IPS-NIHi7 (cell line): ENCODE results near the gene PLCG2.
"Not testable (repeated sequence)": the region's sequence is repeated elsewhere in the genome, so short reads cannot be mapped to it uniquely, and the experiment has no call there.

Source experiments
- DNase-seq: peaks from one replicate; pipeline ENCODE4 v3.0.0; 2012; ENCODE audit warnings: mixed read lengths; ENCODE audit errors: extremely low spot score

The PLCG2 gene

GRCh38 chr16:81938326-81939163, 159.5 kb downstream of the PLCG2 start:
- DNase-seq, result no peak

DNA sequence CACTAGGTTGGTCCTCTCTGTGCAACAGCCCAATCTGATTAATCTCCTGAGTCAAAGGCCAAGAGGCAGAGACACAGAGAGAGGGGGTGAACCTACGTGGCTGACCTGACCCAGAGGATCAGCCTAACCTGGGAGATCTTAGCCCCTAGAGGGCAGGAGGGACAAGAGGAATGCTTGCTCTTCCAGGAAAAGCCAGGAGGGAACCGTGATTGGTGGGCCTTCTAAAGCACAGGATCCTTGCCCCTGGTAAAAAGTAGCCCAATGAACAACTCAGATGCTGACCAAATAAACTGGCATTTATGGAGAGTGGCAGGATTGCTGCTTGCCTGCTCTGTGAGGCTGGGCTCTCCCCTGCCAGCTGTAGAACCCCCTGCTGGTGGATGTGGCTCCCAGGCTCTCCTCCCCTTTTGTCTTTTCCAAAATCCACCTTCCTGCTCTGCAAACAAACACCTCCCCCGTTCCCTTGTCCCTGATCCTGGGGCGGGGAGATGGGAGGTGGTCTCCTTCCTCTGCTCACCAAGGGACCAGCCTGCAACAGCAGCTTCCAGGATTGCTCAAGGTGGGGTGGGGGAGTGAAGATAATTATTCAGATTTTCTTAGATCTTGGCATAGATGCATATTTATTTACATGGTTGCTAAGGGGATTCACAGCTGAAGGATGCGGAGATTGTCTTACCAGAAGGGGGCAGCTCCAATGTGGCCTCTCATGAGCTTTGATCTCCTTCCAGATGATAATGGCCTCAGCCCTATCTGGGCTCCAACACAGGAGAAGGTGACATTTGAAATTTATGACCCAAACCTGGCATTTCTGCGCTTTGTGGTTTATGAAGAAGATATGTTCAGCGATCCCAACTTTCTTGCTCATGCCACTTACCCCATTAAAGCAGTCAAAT, 160.3 kb downstream of the PLCG2 start:
- peak; percentile 68 for DNase-seq

DNA sequence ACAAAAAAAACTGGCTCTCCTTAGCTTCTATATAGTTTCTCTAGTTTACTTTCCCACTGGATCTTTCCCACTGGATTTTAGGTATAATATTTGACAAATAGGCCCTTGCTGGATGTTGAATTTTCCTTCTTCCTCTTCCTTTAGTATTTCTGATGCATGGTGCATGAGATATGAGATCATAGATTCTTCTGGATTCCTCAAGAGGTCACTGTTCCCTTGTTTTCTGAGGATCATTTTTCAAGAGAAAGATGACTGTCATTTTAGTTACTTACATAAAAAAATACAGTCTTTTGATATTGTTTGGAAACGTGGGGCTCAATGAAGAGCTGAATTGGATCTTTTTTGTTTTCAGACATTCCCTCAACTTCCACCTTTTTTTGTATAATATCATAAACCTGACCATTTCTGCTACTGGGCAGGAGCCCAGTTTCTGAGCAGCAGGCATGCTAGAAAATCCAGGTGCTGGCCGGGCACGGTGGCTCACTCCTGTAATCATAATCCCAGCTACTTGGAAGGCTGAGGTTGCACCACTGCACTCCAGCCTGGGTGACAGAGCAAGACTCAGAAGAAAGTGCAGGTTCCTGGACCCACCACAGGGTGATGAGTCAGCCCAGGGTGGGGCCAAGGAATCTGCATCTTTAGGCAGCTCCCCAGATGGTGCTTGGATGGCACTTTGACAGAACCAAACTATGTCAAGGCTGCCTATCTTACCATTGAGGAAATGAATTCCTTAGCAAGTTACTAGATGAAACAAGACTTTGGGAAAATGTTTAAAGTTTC, 161.9 kb downstream of the PLCG2 start:
- peak; percentile 33 for DNase-seq

DNA sequence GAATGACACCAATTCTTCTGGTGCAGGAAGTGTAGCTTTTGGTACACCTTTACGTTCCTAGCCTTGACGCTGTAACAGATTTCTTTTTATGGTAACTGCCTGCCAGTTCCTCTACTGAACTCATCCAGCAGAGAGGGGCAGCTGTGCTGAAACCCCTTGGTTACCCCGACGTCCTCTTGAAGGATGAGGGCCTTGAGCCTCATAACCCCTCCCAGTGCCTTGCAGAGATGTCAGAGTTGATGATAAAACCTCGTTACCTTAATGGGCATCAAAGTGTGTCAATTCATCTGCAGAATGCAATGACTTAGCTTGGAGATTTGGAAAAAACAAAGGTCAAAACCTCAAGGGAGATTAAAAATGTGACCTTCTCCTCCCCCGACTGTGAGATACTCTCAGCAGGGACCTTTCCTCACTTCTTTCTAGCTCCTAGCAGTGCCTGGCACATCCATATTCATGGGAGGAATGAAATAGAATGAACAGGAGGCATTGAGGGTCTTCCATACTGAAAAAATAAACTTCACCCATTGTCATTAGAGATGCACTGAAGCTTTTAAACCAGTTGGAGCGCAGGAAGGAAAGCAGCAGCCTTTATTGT, 163.0 kb downstream of the PLCG2 start:
- no peak for DNase-seq

DNA sequence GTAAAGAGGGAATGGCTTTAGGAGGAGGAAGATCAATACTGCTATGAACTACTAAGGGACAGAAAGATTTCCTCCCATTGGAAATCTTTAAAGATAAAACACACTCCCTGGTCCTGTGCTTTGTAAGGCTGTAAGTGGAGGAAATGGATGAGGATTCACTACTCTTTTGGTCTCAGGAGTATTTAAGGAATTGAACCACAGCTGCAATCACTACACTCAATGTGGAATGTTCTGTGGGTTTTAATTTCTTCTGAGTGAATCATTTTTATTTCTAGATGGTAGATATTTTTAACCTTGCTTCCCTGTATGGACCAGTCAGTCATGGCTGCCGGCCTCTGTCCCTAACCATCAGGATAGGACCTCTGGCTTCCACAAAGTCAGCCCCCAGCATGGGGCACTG, 166.6 kb downstream of the PLCG2 start:
- no peak for DNase-seq

GRCh38 chr16:81946206-81946605, 167.1 kb downstream of the PLCG2 start:
- DNase-seq, result no peak

- no peak for DNase-seq
These were observed 172.5 kb downstream of the PLCG2 start for GRCh38 chr16:81951564-81951963.

GRCh38 chr16:81956213-81956948, 177.3 kb downstream of the PLCG2 start:
- DNase-seq, result no peak

DNA sequence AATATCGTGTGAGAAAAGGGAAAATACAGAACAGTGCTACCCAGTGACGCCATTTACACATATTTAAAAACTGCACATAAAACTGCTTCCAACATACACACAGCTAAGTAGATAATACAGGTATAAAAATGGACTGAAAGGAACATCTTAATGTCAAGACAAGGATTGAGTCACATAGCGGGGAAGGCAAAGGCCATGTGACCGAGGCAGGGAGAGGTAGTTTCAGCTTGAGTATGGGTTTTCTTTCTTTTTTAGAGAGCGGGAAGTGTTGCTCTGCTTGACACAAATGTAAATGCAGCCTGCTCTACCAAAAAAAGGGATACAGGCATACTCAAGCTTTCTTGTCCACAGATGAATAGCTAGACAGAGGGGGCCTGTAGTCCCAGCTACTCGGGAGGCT, 185.7 kb downstream of the PLCG2 start:
- DNase-seq, result no peak

DNA sequence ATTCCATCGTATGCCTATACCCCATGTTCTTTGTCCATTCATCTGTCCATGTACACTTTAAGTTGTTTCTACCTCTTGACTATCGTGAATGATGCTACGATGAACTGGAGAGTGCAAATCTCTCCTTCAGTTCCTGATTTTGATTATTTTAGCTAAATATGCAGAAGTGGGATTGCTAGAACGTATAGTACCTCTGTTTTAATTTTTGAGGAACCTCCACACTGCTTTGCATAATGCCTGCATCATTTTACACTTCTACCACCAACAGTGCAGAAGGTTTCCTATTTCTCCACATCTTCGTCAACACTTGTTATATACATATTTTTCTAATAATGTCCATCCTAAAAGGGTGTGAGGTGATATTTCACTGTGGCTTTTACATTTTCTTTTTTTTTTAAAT, 188.3 kb downstream of the PLCG2 start:
- DNase-seq, result no peak

DNA sequence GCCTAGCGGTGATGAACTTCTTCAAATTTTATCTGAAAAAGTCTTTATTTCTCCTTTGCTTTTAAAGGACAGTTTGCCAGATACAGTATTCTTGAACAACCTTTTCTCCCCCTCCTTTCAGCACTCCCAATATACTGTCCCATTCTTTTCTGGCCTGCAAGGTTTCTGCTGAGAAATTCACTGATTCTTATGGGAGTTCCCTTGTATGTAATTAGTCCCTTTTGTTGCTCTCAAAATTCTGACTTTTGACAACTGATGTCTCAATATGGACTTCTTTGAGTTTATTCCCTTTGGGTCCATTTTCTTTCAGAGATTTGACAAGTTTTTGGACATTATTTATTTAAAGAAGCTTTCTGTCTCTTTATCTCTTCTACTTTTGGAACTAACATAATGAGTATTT, 192.8 kb downstream of the PLCG2 start:
- DNase-seq, result no peak

DNA sequence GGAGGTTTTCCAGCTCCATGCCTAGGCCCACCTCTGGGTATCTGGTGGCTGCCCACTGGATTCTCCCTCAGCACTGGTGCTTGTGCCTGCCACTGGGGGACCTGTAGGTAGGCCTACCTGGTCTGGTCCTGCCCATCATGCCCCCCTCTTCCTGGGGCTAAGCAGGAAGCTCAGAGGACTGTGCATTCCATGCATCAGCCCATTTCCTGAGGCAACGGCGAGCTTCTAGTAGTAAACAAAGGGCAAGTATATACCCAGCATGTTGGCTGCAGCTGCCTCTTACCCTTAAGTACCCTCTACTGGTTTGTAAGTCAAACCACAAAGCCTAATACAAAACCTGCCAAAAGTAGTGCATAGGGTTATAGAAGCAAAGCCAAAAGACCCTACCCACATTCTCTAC, 194.6 kb downstream of the PLCG2 start:
- no peak for DNase-seq

GRCh38 chr16:81975637-81976036, 196.5 kb downstream of the PLCG2 start:
- DNase-seq, result no peak

DNA sequence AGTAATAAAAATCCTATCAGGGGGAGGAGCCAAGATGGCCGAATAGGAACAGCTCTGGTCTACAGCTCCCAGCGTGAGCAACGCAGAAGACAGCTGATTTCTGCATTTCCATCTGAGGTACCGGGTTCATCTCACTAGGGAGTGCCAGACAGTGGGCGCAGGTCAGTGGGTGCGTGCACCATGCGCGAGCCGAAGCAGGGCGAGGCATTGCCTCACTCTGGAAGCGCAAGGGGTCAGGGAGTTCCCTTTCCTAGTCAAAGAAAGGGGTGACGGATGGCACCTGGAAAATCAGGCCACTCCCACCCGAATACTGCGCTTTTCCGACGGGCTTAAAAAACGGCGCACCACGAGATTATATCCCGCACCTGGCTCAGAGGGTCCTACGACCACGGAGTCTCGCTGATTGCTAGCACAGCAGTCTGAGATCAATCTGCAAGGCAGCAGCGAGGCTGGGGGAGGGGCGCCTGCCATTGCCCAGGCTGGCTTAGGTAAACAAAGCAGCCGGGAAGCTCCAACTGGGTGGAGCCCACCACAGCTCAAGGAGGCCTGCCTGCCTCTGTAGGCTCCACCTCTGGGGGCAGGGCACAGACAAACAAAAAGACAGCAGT, 198.3 kb downstream of the PLCG2 start:
- DNase-seq, result not testable (repeated sequence)

DNA sequence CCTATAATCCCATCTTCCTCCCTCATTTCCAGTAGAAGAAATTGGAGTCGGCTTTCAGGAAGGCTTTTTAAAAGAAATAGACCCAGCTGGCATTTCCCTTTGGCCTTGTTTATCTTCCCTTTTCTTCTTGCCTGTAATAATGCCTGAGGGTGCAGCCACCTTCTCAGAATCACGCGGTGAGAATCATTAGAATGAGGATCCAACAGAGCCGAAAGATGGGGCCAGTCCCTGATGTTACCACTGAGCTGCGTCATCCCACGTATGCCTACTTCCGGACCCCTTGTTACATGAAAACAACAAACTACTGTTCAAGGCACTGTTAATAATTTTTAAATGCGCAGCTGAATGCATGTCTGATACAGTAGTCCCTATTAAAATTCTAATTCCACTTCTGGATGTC, 208.0 kb downstream of the PLCG2 start:
- no peak for DNase-seq

DNA sequence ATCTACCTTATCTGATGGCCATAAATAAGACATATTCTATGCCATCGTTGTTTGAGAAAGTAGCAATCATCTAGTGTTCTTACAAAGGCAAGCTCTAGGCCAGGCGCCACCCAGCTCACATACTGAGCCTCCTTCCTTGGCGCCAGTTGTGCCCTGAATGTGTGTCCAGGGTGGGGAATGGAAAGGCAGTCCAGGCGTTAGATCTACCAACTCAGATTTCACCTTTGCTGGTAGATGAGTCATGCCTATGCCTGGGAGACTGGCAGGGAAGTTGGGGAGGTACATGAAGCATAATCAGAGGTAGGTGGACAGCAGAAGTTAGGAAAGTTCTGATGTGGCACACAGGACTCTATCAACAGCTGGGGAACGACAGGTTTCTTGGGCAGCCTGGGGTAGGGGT, 208.6 kb downstream of the PLCG2 start:
- DNase-seq, result no peak

GRCh38 chr16:81992859-81993258, 213.8 kb downstream of the PLCG2 start:
- DNase-seq, result no peak

GRCh38 chr16:81994485-81994884, 215.4 kb downstream of the PLCG2 start:
- DNase-seq, result peak; percentile 52

GRCh38 chr16:81995651-81996050, 216.6 kb downstream of the PLCG2 start:
- no peak for DNase-seq

DNA sequence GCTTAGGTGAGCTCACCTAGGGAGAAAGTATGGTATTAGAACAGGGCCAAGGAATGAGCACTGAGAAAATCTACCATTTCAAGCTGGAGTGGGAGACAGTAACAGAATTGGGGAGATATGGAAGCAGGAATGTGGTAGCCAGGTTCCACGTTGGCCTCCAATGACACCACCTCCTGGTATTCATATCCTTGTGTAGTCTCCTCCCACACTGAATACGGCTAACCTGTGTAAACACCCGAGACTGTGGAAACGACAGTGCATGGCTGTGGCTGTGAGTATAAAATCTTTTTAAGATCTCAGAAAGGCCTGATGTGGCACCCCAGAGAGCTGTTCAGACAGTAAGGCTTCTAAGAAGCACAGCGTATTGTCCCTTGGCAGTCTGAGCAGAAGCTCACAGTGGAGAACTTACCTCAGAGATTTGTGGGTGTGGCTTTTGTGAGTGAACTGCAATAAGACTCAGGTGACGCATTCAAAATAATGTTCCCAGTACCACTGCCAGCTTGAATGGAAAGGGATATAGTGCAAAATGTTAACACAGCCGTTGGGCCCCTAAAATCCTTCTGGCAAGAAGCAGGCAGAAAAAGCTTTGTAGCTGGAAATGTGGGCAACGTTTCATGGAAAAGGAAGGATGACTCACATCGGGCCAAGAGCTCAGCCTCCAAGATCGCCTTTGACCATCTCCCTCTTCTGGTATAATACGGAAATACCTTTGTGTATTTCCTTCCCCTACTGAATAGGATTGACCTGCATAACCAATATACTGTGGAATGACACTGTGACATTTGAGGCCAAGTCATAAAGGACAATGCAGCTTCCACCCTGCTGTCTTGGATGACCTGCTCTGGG, 217.8 kb downstream of the PLCG2 start:
- DNase-seq, result peak; percentile 65
